GM19023 (cell line): ENCODE data around the gene NNAT.

Experiments
- ATAC-seq: cut with Tn5 transposase; IDR thresholded peaks from one replicate; pipeline ENCODE4 v1.9.1; 2021; ENCODE audit warnings: mild to moderate bottlenecking, moderate library complexity; ENCODE audit not compliant: unreplicated experiment

The NNAT gene

GRCh38 chr20:37501940-37502339 lies 19.1 kb upstream of the NNAT start:
- ATAC-seq: no peak

- ATAC-seq: no peak
Observed at GRCh38 chr20:37502654-37503053, 18.4 kb upstream of the NNAT start.

GRCh38 chr20:37503256-37503927 lies 17.7 kb upstream of the NNAT start:
- ATAC-seq: no peak

GRCh38 chr20:37504404-37505096 lies 16.5 kb upstream of the NNAT start:
- ATAC-seq: no peak

- no peak for ATAC-seq
Observed at GRCh38 chr20:37505263-37506151, 15.5 kb upstream of the NNAT start.

GRCh38 chr20:37506152-37506725 lies 14.8 kb upstream of the NNAT start:
- no peak for ATAC-seq

GRCh38 chr20:37510226-37510625 lies 10.8 kb upstream of the NNAT start:
- ATAC-seq: no peak

GRCh38 chr20:37511610-37512275 lies 9.3 kb upstream of the NNAT start:
- no peak for ATAC-seq

GRCh38 chr20:37513779-37514359 lies 7.2 kb upstream of the NNAT start:
- no peak for ATAC-seq

- no peak for ATAC-seq
Observed at GRCh38 chr20:37515876-37516275, 5.2 kb upstream of the NNAT start.

GRCh38 chr20:37516811-37517750 lies 4.0 kb upstream of the NNAT start:
- no peak for ATAC-seq

- ATAC-seq: no peak
Observed at GRCh38 chr20:37518059-37518458, 3.0 kb upstream of the NNAT start.

GRCh38 chr20:37518606-37519507 lies 2.2 kb upstream of the NNAT start:
- no peak for ATAC-seq

- ATAC-seq: no peak
Observed at GRCh38 chr20:37519508-37520418, 1.3 kb upstream of the NNAT start.

GRCh38 chr20:37520419-37520955 lies 563 bp upstream of the NNAT start:
- no peak for ATAC-seq

GRCh38 chr20:37522260-37523011 lies 1.4 kb downstream of the NNAT start:
- ATAC-seq: no peak
